Neural crest cell (in vitro differentiated cells): ENCODE data around the gene CEBPG. TPM values are rescaled to one million over a fixed set of nuclear protein-coding genes. Genes with fewer than 3 reads are reported as not detected.

Experiments
- DNase-seq: peaks from one replicate; pipeline ENCODE4 v3.0.0; 2021; ENCODE audit warnings: low read depth, mixed read lengths, low spot score
- H3K27ac Mint-ChIP-seq: one replicate; pipeline ENCODE4 v1.8.0; 2021; ENCODE audit warnings: mild to moderate bottlenecking, mixed read lengths; ENCODE audit not compliant: unreplicated experiment
- H3K27me3 Mint-ChIP-seq: 2 replicates; pipeline ENCODE4 v1.8.0; 2021; ENCODE audit warnings: low read depth, mild to moderate bottlenecking, mixed read lengths
- H3K36me3 Mint-ChIP-seq: 2 replicates; pipeline ENCODE4 v1.8.0; 2021; ENCODE audit warnings: low read depth, mild to moderate bottlenecking, mixed read lengths
- H3K4me1 Mint-ChIP-seq: 2 replicates; pipeline ENCODE4 v1.8.0; 2021; ENCODE audit warnings: mixed read lengths
- H3K4me3 Mint-ChIP-seq: one replicate; pipeline ENCODE4 v1.8.0; 2021; ENCODE audit warnings: mild to moderate bottlenecking, mixed read lengths
- H3K9me3 Mint-ChIP-seq: 2 replicates; pipeline ENCODE4 v1.8.0; 2021; ENCODE audit warnings: mixed read lengths
- CTCF ChIP-seq: fragments of 200-600 bp; sonication (generic); conservative IDR thresholded peaks from 2 replicates; pipeline ENCODE4 v1.5.0; 2021; ENCODE audit warnings: antibody characterized with exemption, mild to moderate bottlenecking
- total RNA-seq: library from RNA; stranded (reverse); gene quantifications from 2 replicates; pipeline ENCODE4 v1.2.1, GENCODE V29; 2021

The CEBPG gene
- total RNA-seq, 1 donor from 2014 or later: 41.9 TPM

GRCh38 chr19:33376423-33376822, 2.9 kb downstream of the CEBPG start:
- H3K4me1 Mint-ChIP-seq: peaks cover 50% of the 10 kb centered on the region
- DNase-seq: no peak
- H3K4me3 Mint-ChIP-seq: peak overlapping the region; percentile 92
- no peak for TF ChIP-seq CTCF
- no peaks in the 10 kb centered on the region for H3K9me3 Mint-ChIP-seq
- H3K27ac Mint-ChIP-seq: no peak overlapping the region
- H3K27me3 Mint-ChIP-seq: no peaks in the 10 kb centered on the region
- peaks cover 4% of the 10 kb centered on the region for H3K36me3 Mint-ChIP-seq

- peaks cover 4% of the 10 kb centered on the region for H3K36me3 Mint-ChIP-seq
- peaks cover 55% of the 10 kb centered on the region for H3K4me1 Mint-ChIP-seq
- no peaks in the 10 kb centered on the region for H3K27me3 Mint-ChIP-seq
- no peak overlapping the region for H3K27ac Mint-ChIP-seq
- H3K4me3 Mint-ChIP-seq: peak overlapping the region; percentile 32
- TF ChIP-seq CTCF: no peak
- no peaks in the 10 kb centered on the region for H3K9me3 Mint-ChIP-seq
- DNase-seq: no peak
Observed at GRCh38 chr19:33376941-33377557, 3.5 kb downstream of the CEBPG start.

- Mint-ChIP-seq H3K36me3 (peaks cover 4% of the 10 kb centered on the region), H3K27ac (no peak overlapping the region), H3K9me3 (no peaks in the 10 kb centered on the region), H3K27me3 (no peaks in the 10 kb centered on the region), H3K4me3 (peak overlapping the region; percentile 42), H3K4me1 (peaks cover 56% of the 10 kb centered on the region)
- DNase-seq: no peak
- TF ChIP-seq CTCF: no peak
Observed at GRCh38 chr19:33377586-33378475, 4.3 kb downstream of the CEBPG start.

- Mint-ChIP-seq H3K9me3 (no peaks in the 10 kb centered on the region), H3K4me3 (no peak overlapping the region), H3K27me3 (no peaks in the 10 kb centered on the region), H3K4me1 (peaks cover 58% of the 10 kb centered on the region), H3K36me3 (peaks cover 4% of the 10 kb centered on the region), H3K27ac (no peak overlapping the region)
- TF ChIP-seq CTCF: no peak
- DNase-seq: no peak
Observed at GRCh38 chr19:33379151-33379829, 5.8 kb downstream of the CEBPG start.

- no peak for TF ChIP-seq CTCF
- Mint-ChIP-seq H3K4me1 (peaks cover 40% of the 10 kb centered on the region), H3K36me3 (no peaks in the 10 kb centered on the region), H3K27me3 (no peaks in the 10 kb centered on the region), H3K27ac (no peak overlapping the region), H3K4me3 (no peak overlapping the region), H3K9me3 (no peaks in the 10 kb centered on the region)
- no peak for DNase-seq
Observed at GRCh38 chr19:33381101-33381500, 7.6 kb downstream of the CEBPG start.
